Measurements from ENCODE around the gene SFT2D1.

DNA sequence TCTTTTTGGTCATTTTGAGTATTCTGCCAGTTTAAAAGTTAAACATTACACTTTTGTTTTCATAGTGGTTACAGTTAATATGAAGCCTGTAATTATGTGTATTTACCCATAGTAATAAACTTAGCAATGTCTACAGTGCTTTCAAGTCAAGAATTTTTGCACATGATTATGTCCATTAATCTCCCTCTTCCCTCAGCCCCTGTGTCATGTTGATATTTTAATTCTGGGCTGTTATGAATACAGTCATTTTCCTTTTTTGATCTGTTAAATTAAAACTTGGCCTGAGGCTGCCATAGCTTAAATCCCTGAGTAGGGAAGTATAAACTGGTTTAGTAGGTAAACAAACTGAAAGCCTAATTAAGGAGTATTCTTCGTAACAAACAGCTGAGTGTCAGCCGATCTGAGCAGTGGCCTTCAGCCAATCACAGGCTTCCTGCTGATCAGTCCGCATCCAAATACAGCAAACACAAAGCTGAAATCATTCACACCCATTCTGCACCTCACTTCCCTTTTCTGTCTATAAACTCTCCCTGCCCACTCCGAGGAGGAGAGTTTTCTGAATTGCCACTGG lies 9.5 kb upstream of the SFT2D1 start:
- no peak for TF ChIP-seq YY1 (IDR thresholded peaks at IDR 0.05; ENCODE audit: insufficient read depth, insufficient read length)
- no peak for TF ChIP-seq ZNF274 (IDR thresholded peaks at IDR 0.05; ENCODE audit: low read depth, low read length)
- no peak for TF ChIP-seq SUZ12 (IDR thresholded peaks at IDR 0.05; ENCODE audit: extremely low read depth, insufficient read depth, insufficient read length)
